GM19351 (cell line): ENCODE results near the gene LENEP.

Experiments
- ATAC-seq: cut with Tn5 transposase; IDR thresholded peaks from one replicate; pipeline ENCODE4 v1.9.1; 2021; ENCODE audit warnings: mild to moderate bottlenecking, moderate library complexity; ENCODE audit not compliant: unreplicated experiment

LENEP gene

DNA sequence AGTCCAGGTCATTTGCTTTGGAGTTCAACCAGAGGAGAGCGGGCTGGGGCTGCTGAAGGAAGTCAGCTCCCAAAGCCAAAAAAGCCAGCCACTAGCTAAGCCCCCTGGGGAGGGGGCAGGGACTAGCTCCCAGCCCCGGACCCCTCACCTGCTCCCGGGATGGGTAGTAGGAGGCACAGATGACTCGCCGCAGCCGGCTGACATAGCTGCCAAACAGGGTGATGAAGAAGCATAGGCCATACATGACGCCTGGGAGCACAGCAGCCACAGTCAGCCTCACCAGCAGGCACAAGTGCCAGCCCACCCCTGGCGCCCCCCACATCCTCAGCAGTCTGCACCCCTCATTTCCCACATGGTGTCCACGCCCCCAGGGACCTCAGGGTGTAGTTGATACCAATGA is 32.8 kb downstream of the LENEP start:
- ATAC-seq = no peak

GRCh38 chr1:155026588-155026987 is 33.2 kb downstream of the LENEP start:
- no peak for ATAC-seq

DNA sequence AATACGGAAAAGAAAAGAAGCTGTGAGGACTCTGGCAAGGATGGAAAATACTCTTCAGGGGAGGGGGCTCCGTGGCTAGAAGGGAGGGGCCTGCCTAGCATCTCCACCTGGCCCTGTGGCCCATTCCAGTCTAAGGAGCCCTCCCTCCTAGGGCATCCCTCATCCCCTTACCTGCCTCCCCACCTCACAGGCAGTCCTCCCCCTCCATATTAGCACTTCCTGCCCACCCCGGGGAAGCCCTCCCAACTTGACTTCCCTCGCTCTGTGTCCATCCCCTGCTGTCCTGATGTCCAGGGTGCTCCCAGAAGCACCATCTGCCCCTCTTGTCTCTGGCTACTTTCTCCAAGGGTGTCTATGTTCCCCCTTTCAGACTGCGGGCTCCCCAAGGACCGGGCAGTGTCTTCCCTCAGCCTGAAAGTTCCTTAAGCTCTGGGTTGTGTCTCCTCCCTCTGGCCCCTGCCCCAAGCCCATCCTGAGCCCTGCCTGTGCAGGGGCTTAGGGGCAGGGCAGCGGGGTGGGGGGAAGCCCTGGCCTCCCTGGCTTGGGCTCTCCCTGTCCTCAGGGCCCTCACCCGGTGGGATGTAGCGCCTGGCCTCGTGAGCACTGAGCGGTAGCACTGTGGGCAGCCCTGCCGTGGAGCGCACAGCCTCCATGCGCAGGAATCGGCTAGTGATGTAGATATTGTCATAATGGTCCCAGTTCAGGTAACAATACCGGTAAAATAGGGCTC is 36.3 kb downstream of the LENEP start:
- ATAC-seq = no peak

GRCh38 chr1:155030243-155030795 is 36.9 kb downstream of the LENEP start:
- no peak for ATAC-seq

GRCh38 chr1:155030899-155031298 is 37.5 kb downstream of the LENEP start:
- ATAC-seq = no peak

- no peak for ATAC-seq
Measured at GRCh38 chr1:155032886-155033285, 39.5 kb downstream of the LENEP start.

DNA sequence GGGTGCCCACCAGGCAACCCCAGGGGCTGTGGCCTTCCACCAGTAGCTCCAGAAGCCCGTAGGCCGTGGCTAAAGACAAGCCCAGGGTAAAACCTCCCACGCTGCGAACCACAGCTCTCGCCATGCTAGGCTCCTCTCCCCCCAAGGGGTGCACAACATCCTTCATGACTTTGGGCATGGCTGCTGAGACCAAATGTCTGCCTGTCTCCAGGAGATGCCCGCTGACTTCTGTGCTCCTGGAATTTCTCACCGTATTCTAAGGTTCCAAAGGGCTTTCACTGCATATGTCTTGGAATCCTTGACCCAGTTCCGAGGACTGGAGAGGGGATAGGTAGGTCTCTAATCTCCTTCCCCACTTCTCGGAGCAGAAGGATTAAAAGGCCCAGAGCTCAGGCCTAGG is 40.1 kb downstream of the LENEP start, which contains the start of the genes DCST1 and DCST2:
Gene DCST1, plus strand, starts transcription at position 301 of the 400 bp plus-strand sequence. CDS start 213 bp downstream, outside the sequence.
Gene DCST2, minus strand, starts transcription at position 258 of the 400 bp plus-strand sequence. Its CDS starts 80 bp downstream, at position 178.
- ATAC-seq = no peak

GRCh38 chr1:155034318-155035208 is 41.2 kb downstream of the LENEP start:
- ATAC-seq = no peak

DNA sequence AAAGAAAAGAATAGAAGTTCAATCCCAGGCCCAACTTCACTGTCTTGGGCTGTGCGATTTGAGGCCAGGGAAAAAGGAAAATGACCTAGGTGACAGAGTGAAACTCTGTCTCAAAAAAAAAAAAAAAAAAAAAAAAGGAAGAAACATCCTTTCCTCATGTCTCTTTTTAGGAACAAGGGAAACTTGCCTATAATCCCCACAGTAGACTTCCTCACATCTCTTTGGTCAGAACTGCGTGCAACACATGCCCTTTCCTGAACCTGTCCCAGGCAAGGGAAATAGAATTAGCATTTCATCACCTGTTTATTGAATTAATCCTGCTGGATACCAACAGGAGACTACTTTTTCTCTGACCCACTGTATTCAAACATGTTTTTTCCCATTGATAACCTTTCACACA is 42.5 kb downstream of the LENEP start:
- no peak for ATAC-seq

GRCh38 chr1:155037043-155037442 is 43.7 kb downstream of the LENEP start:
- no peak for ATAC-seq

GRCh38 chr1:155037851-155038441 is 44.6 kb downstream of the LENEP start:
- no peak for ATAC-seq

DNA sequence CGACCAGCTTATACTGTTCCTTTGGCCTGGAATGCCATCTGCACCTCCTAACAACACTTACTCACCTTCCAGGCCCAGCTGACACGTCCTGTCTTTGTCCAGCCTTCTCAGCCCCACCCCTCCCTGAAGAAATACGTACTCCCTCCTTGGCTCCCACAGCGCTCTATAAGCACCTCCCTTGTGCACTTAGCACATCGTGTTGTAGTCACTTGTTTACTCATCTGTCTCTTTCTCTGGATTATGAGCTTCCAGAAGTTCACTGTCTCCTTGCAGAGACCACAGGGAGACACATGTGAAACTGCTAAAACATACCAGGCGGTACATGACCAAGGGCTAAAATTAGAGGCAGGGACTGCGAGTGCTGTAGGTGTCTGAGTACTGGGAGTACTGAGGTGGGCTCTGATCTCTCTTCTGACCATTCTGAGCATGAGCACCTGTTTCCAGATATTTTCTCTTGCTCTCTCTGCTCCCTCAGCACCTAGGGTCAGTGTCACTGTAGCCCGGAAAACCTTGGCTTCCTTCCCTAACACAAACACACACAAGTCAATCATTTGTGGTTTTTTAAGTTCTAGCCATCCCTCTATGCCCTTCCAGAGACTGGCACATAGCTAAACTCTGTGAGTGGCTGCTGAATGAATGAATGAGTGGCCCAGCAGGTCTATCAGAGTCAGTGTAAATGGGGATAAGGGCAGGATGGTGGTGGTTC is 45.4 kb downstream of the LENEP start:
- no peak for ATAC-seq

GRCh38 chr1:155039308-155039669 is 45.9 kb downstream of the LENEP start:
- no peak for ATAC-seq

GRCh38 chr1:155040358-155041093 is 47.1 kb downstream of the LENEP start:
- no peak for ATAC-seq

GRCh38 chr1:155042789-155043188 is 49.4 kb downstream of the LENEP start:
- ATAC-seq = no peak

DNA sequence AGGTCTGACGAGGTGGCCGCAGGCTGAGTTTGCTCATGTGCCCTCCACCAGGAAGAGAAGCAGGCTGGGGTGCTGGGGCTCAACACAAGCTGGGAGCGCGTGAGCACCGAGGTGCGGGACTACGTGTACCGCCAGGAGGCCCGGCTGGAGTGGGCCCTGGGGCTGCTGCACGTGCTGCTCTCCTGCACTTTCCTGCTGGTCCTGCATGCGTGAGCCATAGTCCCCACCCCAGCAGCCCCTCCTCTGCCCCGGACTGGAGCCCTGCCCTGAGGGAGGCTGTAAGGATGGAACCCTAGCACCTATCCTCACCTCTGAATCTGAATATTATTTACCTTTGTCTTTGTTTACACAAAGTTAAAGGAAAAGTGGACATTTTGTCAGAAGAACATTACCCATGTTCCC is 49.9 kb downstream of the LENEP start:
- ATAC-seq = no peak

DNA sequence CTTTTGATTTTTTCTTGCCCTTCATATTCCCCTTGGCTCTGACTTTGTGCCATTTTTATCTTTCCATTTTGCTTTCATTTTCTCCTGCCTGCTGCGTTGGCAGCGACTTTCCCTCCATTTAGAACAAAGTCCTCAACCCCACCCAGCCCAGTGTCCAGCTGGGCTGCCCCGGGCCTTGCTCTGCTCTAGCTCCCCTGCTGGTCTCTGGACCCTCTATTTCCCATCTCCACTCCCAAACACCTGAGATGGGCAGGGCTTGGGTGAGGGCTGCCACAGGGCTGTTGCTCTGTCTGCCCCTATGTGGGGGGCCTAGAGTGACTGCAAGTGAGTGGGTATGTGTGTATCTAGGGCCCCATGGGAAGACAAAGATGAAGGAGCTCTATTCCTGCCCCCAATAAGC is 50.4 kb downstream of the LENEP start:
- ATAC-seq = no peak
